G401 (cell line): ENCODE data around the gene XAGE1B. TPM values are rescaled to one million over a fixed set of nuclear protein-coding genes. Genes with fewer than 3 reads are reported as not detected.
"Not testable (repeated sequence)": the region's sequence is repeated elsewhere in the genome, so short reads cannot be mapped to it uniquely, and the experiment has no call there.

Source experiments
- DNase-seq: peaks from one replicate; pipeline ENCODE4 v3.0.0-alpha.2; 2015; ENCODE audit warnings: low spot score
- in situ Hi-C: cut with HindIII; loops from 2 replicates; pipeline ENCODE4 v1.10.0; 2016; ENCODE audit warnings: low sequenced_read_pairs, mixed read lengths
- total RNA-seq: library from RNA; depleted of rRNA; stranded (reverse); fragments of >200 nt; shearing (Covaris generic); gene quantifications from 2 replicates; pipeline ENCODE4 v1.2.3, GENCODE V29; 2014; rRNA removed

Gene XAGE1B
- not detected in 2 replicates for total RNA-seq

- in situ Hi-C loops, DNase-seq: not testable (repeated sequence)
These were observed at the start of gene XAGE1B for GRCh38 chrX:52516987-52517325. Gene XAGE1B, minus strand, starts transcription at chrX:52517063. Its CDS starts 1,536 bp downstream, at chrX:52515527.

DNA sequence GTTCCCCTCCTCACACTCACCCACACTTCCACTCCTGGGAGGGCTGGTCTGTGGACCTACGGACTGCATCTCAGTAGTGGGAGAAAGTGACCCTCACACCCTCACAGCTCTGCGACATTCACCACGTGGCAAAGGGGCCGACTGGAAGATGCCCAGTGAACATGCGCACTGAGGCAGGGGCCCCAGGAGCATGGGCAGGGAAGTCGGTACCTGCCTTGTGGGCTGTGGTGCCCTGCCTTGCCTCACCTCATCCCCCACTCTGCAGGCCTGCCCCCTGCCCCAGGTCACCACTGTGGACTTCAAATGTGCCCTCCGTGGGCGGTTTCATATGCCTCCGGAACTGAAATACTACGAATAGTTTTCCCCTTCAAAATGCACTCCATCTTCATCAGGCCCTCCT lies 46.2 kb upstream of the XAGE1B start:
- DNase-seq = no peak
- in situ Hi-C loops = no loop called here

DNA sequence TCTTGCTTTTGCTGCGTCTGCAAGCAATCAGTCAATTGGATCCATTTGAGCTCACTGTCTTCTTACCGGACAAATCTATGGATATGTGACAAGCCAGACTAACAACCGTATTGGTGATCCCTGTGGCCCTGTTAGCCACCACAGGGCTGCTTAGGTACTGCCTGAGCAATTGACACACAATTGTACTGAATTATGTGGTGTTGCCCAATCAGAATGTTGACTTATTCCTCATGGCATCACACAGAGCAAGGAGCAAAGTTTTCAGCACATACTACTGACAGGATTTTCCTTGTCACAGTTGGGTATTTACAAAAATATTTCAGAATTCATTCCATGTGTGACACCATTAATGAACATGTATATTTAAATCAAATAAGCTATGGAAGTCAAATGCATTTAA lies 41.3 kb upstream of the XAGE1B start:
- in situ Hi-C loops = no loop called here

DNA sequence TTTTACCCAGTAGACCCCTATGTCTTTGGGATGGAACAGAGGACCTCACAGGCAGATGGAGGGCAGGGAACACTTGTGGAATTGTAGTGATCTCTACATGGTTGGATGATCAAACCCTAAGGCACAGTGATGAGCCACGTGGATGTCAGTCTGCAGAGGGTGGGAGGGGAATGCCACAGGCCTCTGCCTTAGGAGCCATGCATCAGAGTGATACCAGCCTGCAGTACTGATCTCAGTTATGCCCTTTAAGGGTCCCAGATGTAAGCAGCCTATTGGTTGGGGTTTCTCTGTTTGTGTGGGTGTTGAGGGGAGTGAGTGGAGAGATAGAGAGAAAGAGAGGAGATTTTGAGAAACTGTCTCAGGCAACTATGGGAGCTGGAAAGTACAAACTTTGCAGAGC lies 39.9 kb upstream of the XAGE1B start:
- no peak for DNase-seq
- in situ Hi-C loops = no loop called here

More for the DNA sequence above, 41.3 kb upstream of the XAGE1B start:
- no peak for DNase-seq

DNA sequence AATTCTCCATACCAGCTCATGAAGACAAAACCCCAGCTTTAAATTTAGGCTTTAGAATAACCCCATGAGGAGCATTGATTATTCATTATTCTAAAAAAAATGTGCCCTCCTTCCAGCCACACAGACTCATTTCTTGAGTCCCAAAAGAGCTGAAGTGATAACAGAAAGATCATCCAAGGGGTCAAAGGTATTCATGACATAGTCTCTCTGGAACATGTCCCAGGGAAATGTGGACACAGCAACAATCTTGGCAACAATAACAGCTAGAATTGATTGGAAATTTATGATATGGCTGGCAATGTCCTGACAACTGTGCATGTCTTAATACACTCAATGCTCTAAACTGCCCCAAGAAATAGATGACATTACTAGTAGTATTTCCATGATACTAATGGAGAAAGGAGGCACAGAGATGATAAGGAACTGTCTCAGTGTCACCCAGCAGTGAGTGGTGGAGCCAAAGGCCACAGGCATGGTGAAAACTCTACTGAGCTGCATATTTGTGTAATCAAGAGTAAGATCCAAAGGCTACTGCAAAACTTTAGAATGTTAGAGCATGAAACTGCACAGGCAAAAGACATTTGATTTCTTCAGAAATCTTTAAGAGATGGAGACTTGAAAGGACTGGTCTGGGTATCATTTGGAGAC lies 37.3 kb upstream of the XAGE1B start:
- no peak for DNase-seq
- in situ Hi-C loops = no loop called here

- in situ Hi-C loops, DNase-seq: not testable (repeated sequence)
These were observed 31.9 kb upstream of the XAGE1B start for GRCh38 chrX:52548769-52549168.

- in situ Hi-C loops = no loop called here
These were observed 27.4 kb upstream of the XAGE1B start for GRCh38 chrX:52544147-52544840.

DNA sequence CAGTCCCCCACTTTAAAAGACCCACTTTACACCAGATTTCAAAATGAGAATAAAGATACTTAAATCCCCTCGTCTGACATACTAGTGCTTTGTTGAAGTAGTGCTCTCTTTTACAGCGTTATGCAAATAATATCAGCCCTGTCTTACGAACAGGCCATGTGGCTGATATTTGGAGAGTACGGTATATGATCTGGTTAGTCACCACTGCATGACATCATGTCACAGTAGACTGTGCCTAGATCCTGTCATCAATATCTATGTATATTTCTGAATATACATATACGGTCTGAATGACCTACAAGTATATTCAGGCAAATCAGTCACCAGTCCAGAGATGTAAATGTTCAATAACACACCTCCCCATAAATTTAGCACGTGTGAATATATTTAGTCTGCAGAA lies 25.4 kb upstream of the XAGE1B start:
- DNase-seq = no peak
- in situ Hi-C loops = no loop called here

More at GRCh38 chrX:52544147-52544840, 27.4 kb upstream of the XAGE1B start:
- no peak for DNase-seq

DNA sequence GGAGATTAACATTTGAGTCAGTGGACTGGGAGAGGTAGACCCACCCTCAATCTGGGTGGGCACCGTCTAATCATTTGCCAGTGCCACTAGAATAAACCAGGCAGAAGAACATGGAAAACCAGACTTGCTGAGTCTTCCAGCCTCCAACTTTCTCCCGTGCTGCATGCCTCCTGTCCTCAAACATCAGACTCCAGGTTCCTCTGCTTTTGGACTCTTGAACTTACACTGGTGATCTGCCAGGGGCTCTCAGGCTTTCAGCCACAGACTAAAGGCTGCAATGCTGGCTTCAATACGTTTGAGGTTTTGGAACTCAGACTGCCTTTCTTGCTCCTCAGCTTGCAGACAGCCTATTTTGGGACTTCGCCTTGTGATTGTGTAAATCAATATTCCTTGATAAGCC lies 24.2 kb upstream of the XAGE1B start:
- DNase-seq, in situ Hi-C loops: not testable (repeated sequence)

DNA sequence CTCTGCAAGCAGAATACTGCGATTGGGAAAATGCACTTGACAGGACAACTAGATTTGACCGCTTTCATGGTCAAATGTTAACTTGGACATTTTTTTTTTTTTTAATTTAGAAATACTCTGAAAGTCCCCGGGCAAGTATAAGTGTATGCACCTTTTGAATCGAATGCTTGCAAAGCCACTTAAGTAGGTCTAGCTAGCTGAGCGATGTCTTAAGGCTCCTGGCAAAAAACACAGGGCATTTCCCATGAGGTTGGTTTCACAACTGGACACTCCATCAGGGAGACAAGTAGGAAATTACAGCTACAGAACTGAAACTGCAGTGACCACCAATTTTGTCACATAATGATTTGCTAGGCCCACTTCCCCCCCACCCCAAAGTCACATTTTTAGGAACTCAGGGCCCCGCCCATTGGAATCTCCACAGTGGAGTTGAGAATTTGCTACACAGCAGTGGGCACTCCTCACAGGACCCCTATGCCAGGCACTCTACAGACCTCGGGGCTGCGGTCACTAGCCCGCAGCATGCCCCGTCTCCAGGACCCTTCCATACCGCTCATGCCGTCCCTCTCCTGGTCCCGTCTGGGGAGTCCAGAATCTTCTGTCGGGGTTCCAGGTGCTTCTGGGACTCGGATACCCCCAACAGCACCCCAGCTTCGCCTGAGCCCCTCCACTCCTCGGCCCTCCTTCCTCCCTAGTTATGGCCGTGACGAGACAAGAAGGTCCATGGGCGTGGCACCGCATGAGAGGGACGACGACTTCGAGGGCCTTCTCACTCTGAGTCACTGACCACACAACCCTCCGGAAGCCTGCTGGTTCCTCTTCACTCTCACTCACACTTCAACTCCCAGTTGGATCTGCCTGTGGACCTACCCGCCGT lies 515 bp downstream of the XAGE1B start:
- DNase-seq, in situ Hi-C loops: not testable (repeated sequence)

DNA sequence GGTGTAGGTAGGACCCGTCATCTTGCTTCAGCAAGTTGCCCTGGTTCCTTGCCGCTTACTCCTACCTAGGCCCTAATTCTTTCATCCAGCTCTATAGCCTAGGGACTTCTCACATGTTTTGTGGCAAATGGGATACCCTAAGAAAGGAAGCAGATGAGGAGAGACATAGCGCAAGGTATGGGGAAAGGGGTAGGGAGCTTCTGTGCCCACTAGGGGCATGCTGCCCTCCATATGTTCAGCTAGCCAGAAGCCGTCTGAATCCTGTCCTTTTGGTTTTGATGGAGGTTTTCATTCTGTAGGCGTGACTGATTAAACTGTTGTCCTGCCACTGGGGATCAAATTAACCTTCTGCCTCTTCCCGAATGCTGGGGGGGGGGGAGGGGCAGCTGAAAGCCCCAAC lies 5.7 kb downstream of the XAGE1B start:
- in situ Hi-C loops = not testable (repeated sequence)

DNA sequence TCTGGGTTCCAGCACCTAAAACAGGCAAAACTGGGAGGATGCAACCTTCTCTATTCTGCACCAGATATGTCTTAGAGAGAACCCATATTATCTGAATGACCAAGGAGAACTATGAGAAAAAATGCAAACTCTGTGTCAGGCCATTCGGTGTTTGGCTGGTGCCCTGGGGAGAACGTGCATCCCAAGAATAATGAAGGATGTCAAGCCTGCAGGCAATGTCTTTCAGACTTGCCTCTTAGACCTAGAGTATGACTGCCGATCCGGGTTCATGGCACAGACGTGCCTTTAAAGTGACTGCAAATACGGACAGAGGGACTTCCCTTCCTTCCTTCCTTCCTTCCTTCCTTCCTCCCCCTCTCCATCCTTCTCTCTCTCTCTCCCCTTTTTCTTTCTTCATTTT lies 6.9 kb downstream of the XAGE1B start:
- in situ Hi-C loops = no loop called here
- no peak for DNase-seq

More for the DNA sequence above, 5.7 kb downstream of the XAGE1B start:
- not testable (repeated sequence) for DNase-seq

GRCh38 chrX:52507331-52507730 lies 9.5 kb downstream of the XAGE1B start:
- no peak for DNase-seq
- in situ Hi-C loops = no loop called here

DNA sequence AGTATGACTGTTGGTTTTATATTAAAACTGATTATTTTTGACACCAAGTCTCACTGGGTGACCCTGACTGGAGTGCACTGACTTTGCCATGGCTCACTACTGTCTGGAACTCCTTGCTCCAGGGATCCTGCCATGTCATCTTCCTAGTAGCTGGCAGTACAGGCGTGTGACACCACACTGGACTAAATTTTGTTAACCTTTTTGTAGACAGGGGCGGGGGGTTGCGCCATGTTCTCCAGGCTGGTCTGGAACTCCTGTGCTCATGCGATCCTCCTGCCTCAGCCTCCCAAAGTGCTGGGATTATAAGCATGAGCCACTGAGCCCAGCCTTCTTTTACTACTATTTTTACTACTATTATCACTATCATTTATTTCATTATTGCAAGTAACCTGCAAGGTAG lies 12.3 kb downstream of the XAGE1B start:
- in situ Hi-C loops = no loop called here
- DNase-seq = no peak

- in situ Hi-C loops, DNase-seq: not testable (repeated sequence)
These were observed 15.5 kb downstream of the XAGE1B start for GRCh38 chrX:52501362-52501761.

- in situ Hi-C loops, DNase-seq: not testable (repeated sequence)
These were observed 20.5 kb downstream of the XAGE1B start for GRCh38 chrX:52496419-52496772.

DNA sequence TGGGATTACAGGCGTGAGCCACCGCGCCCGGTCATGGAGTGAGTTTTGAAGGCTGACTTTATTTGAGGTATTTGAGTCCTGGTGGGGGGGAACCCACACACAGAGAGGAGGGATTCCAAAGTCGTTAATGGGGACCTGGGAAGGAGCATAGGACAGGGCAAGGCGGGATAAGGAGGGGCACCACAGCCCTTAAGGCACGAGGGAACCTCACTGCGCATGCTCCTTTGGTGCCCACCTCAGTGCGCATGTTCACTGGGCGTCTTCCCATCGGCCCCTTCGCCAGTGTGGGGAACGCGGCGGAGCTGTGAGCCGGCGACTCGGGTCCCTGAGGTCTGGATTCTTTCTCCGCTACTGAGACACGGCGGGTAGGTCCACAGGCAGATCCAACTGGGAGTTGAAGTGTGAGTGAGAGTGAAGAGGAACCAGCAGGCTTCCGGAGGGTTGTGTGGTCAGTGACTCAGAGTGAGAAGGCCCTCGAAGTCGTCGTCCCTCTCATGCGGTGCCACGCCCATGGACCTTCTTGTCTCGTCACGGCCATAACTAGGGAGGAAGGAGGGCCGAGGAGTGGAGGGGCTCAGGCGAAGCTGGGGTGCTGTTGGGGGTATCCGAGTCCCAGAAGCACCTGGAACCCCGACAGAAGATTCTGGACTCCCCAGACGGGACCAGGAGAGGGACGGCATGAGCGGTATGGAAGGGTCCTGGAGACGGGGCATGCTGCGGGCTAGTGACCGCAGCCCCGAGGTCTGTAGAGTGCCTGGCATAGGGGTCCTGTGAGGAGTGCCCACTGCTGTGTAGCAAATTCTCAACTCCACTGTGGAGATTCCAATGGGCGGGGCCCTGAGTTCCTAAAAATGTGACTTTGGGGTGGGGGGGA lies 21.1 kb downstream of the XAGE1B start, which contains the start of gene XAGE1A:
TSS of gene XAGE1A (plus strand) at position 264 of the 874 bp plus-strand sequence. CDS start 1,554 bp downstream, outside the sequence.
- in situ Hi-C loops, DNase-seq: not testable (repeated sequence)

GRCh38 chrX:52471301-52471700 lies 45.6 kb downstream of the XAGE1B start:
- DNase-seq, in situ Hi-C loops: not testable (repeated sequence)
